Astrocyte (in vitro differentiated cells and primary cell): Measurements from ENCODE around the gene FAM234B.

Source experiments
- EZH2 ChIP-seq: IDR thresholded peaks from 2 replicates; pipeline ENCODE4 v1.6.1; 2012; ENCODE audit warnings: mild to moderate bottlenecking, low read length, inconsistent platforms; ENCODE audit not compliant: insufficient read depth
- TF ChIP-seq, protein P1 (sequence below): IDR thresholded peaks from 2 replicates; pipeline ENCODE4 v1.5.1; 2011; ENCODE audit warnings: low read depth, mild to moderate bottlenecking, inconsistent platforms, low read length, moderate library complexity; ENCODE audit not compliant: insufficient read depth

DNA sequence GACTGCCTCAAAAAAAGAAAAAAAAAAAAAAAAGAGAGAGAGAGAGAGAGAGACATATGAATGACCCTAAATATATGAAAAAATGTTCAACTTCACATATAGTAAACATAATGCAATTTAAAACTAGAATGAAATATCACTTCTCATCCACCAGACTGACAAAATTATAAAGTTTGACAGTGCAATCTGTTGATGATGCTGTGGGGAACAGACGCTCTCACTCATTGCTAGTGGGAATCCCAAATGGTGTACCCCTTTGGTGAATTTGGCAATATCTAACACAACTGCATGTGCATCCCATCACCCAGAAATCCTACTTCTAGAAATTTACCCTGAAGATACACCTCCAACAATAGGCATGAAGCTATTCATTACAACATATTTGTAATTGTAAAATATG, 61.6 kb downstream of the FAM234B start:
- TF ChIP-seq, protein P1, sequence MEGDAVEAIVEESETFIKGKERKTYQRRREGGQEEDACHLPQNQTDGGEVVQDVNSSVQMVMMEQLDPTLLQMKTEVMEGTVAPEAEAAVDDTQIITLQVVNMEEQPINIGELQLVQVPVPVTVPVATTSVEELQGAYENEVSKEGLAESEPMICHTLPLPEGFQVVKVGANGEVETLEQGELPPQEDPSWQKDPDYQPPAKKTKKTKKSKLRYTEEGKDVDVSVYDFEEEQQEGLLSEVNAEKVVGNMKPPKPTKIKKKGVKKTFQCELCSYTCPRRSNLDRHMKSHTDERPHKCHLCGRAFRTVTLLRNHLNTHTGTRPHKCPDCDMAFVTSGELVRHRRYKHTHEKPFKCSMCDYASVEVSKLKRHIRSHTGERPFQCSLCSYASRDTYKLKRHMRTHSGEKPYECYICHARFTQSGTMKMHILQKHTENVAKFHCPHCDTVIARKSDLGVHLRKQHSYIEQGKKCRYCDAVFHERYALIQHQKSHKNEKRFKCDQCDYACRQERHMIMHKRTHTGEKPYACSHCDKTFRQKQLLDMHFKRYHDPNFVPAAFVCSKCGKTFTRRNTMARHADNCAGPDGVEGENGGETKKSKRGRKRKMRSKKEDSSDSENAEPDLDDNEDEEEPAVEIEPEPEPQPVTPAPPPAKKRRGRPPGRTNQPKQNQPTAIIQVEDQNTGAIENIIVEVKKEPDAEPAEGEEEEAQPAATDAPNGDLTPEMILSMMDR: no peak
- no peak for TF ChIP-seq EZH2
